Suprapubic skin (tissue), 4 donors: ENCODE measurements around the gene UXS1.

Source experiments
- EP300 ChIP-seq: sonication (generic); formaldehyde crosslinking; IDR thresholded peaks from one replicate; pipeline ENCODE4 v1.6.1; 2017; ENCODE audit warnings: antibody characterized with exemption
- POLR2A ChIP-seq, 2 donors: fragments of 450-650 bp; IDR thresholded peaks; one replicate each; pipeline ENCODE4 v1.6.1; 2017; ENCODE audit warnings: antibody characterized with exemption in 2 of 2, mild to moderate bottlenecking in 2 of 2, moderate library complexity in 2 of 2
- POLR2AphosphoS5 ChIP-seq, 3 donors: sonication (generic); formaldehyde crosslinking; IDR thresholded peaks; one replicate each; pipeline ENCODE4 v1.6.1; 2017; ENCODE audit warnings: antibody characterized with exemption in 3 of 3
- TF ChIP-seq, protein P1 (sequence below), 2 donors: fragments of 200-600 bp in 1 of 2; fragments of 450-650 bp in 1 of 2; sonication (generic) in 1 of 2; IDR thresholded peaks; one replicate each; pipeline ENCODE4 v1.5.1; 2016 to 2019; ENCODE audit warnings: antibody characterized with exemption in 2 of 2, mild to moderate bottlenecking in 1 of 2, moderate library complexity in 1 of 2

DNA sequence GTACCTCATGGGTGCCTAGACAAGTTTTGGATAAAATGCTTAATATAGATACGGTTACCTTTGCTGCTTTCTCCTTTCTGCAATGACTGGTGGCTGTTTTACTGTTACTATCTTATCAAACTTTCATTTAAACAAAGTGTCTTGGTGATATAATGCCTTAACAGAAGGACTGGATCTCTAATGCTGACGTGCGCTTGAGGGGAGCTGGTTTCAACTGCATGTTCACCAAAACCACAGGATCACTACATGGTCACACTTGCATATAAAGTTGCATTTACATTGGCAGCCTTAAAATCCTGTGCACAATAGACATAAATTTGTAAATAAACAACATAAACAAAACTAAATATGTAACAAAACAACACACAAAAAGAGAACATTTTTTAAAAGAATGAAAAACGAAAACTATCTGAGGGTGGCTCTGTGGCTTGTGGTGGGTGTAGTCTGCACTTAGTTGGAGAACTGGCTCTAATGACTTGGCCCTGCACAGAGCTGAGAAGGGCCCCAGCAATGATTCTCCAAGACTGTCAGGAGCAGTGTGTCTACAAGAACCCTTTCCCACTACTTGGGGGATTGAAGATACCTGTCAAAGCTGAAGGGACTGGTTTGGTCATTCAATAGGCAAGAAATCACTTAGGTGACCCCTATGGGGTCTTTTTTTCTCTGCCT, 135.5 kb downstream of the UXS1 start:
- TF ChIP-seq EP300, result no peak
- TF ChIP-seq, protein P1, sequence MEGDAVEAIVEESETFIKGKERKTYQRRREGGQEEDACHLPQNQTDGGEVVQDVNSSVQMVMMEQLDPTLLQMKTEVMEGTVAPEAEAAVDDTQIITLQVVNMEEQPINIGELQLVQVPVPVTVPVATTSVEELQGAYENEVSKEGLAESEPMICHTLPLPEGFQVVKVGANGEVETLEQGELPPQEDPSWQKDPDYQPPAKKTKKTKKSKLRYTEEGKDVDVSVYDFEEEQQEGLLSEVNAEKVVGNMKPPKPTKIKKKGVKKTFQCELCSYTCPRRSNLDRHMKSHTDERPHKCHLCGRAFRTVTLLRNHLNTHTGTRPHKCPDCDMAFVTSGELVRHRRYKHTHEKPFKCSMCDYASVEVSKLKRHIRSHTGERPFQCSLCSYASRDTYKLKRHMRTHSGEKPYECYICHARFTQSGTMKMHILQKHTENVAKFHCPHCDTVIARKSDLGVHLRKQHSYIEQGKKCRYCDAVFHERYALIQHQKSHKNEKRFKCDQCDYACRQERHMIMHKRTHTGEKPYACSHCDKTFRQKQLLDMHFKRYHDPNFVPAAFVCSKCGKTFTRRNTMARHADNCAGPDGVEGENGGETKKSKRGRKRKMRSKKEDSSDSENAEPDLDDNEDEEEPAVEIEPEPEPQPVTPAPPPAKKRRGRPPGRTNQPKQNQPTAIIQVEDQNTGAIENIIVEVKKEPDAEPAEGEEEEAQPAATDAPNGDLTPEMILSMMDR (IDR thresholded peaks at IDR 0.05), result no peak
- TF ChIP-seq POLR2A (IDR thresholded peaks at IDR 0.05), result no peak
- TF ChIP-seq POLR2AphosphoS5 (IDR thresholded peaks at IDR 0.05), result no peak
